Activated T-cell treated with anti-CD3 and anti-CD28 coated beads for 4 hours (primary cell): Measurements from ENCODE around the gene BRD4.

Source experiments
- DNase-seq: peaks from one replicate; pipeline ENCODE4 v3.0.0-alpha.2; 2020

BRD4 gene

GRCh38 chr19:15288146-15288963 is 44.0 kb downstream of the BRD4 start:
- DNase-seq, result no peak

- no peak for DNase-seq
These were observed 44.8 kb downstream of the BRD4 start for GRCh38 chr19:15287496-15287895.

- no peak for DNase-seq
These were observed 45.5 kb downstream of the BRD4 start for GRCh38 chr19:15286688-15287365.

- DNase-seq, result no peak
These were observed 46.3 kb downstream of the BRD4 start for GRCh38 chr19:15285896-15286591.

- DNase-seq, result no peak
These were observed 47.4 kb downstream of the BRD4 start for GRCh38 chr19:15284896-15285295.

GRCh38 chr19:15284091-15284490 is 48.2 kb downstream of the BRD4 start:
- no peak for DNase-seq

GRCh38 chr19:15283141-15283883 is 49.0 kb downstream of the BRD4 start:
- no peak for DNase-seq

GRCh38 chr19:15282311-15282705 is 50.0 kb downstream of the BRD4 start:
- DNase-seq, result no peak

- DNase-seq, result no peak
These were observed 51.2 kb downstream of the BRD4 start for GRCh38 chr19:15280915-15281683.

GRCh38 chr19:15280048-15280725 is 52.2 kb downstream of the BRD4 start:
- no peak for DNase-seq

- DNase-seq, result no peak
These were observed 52.9 kb downstream of the BRD4 start for GRCh38 chr19:15279326-15279904.

- no peak for DNase-seq
These were observed 55.6 kb downstream of the BRD4 start for GRCh38 chr19:15276620-15277215.

GRCh38 chr19:15274477-15274876 is 57.9 kb downstream of the BRD4 start:
- no peak for DNase-seq

GRCh38 chr19:15269806-15270205 is 62.5 kb downstream of the BRD4 start:
- no peak for DNase-seq

GRCh38 chr19:15268928-15269253 is 63.4 kb downstream of the BRD4 start:
- no peak for DNase-seq

- no peak for DNase-seq
These were observed 64.0 kb downstream of the BRD4 start for GRCh38 chr19:15268192-15268927.

- DNase-seq, result no peak
These were observed 65.7 kb downstream of the BRD4 start for GRCh38 chr19:15266683-15267082.

- DNase-seq, result no peak
These were observed 66.5 kb downstream of the BRD4 start for GRCh38 chr19:15265850-15266248.

GRCh38 chr19:15265214-15265849 is 67.0 kb downstream of the BRD4 start:
- no peak for DNase-seq

- no peak for DNase-seq
These were observed 67.5 kb downstream of the BRD4 start for GRCh38 chr19:15264933-15265206.
